Measurements from ENCODE around the gene MRPS27. TPM values are rescaled to one million over a fixed set of nuclear protein-coding genes. Genes with fewer than 3 reads are reported as not detected.

The MRPS27 gene
- total RNA-seq, 6 experiments from 2014 or later = 28.6 to 40.3 (median 36.0) TPM

- ATAC-seq (no peak), DNase-seq (no peak)
- H3K36me3 ChIP-seq = peaks cover 0 to 4% (median 0%) of the 10 kb centered on the region in 4 donors
- no peaks in the 10 kb centered on the region for H3K9me3 ChIP-seq
- intact Hi-C loops (cut with DNase I) = no loop called here
- no peak for TF ChIP-seq CTCF (IDR thresholded peaks at IDR 0.05)
- no peak for TF ChIP-seq POLR2A (IDR thresholded peaks at IDR 0.05)
- WGBS (ENCODE audit: insufficient coverage, low coverage, low lambda C conversion rate, missing lambda C conversion rate) = 87% methylated on average over 3 of the region's 3 CpGs
- no peak overlapping the region for H3K27ac ChIP-seq
- no peaks in the 10 kb centered on the region for H3K27me3 ChIP-seq
- no peaks in the 10 kb centered on the region for H3K4me1 ChIP-seq
- H3K4me3 ChIP-seq = no peak overlapping the region
Observed at GRCh38 chr5:72271702-72272101, 48.3 kb downstream of the MRPS27 start.

- no peaks in the 10 kb centered on the region for H3K9me3 ChIP-seq
- TF ChIP-seq POLR2A (IDR thresholded peaks at IDR 0.05) (no peak), CTCF (IDR thresholded peaks at IDR 0.05) (no peak)
- peaks cover 0 to 4% (median 0%) of the 10 kb centered on the region in 4 donors for H3K36me3 ChIP-seq
- intact Hi-C loops (cut with DNase I) = no loop called here
- no peaks in the 10 kb centered on the region for H3K4me1 ChIP-seq
- DNase-seq (no peak), ATAC-seq (no peak)
- WGBS (ENCODE audit: insufficient coverage, low coverage, low lambda C conversion rate, missing lambda C conversion rate) = 100% methylated on average over 2 of the region's 4 CpGs
- H3K27ac ChIP-seq = no peak overlapping the region
- H3K4me3 ChIP-seq = no peak overlapping the region
- H3K27me3 ChIP-seq = no peaks in the 10 kb centered on the region
Observed at GRCh38 chr5:72270037-72270436, 50.0 kb downstream of the MRPS27 start.

- ATAC-seq (no peak), DNase-seq (no peak)
- no peaks in the 10 kb centered on the region for H3K4me1 ChIP-seq
- H3K4me3 ChIP-seq = no peak overlapping the region
- WGBS (ENCODE audit: insufficient coverage, low coverage, low lambda C conversion rate, missing lambda C conversion rate) = 89% methylated on average over 1 of the region's 1 CpG
- H3K27me3 ChIP-seq = no peaks in the 10 kb centered on the region
- intact Hi-C loops (cut with DNase I) = no loop called here
- no peak overlapping the region for H3K27ac ChIP-seq
- peaks cover 0 to 4% (median 0%) of the 10 kb centered on the region in 4 donors for H3K36me3 ChIP-seq
- TF ChIP-seq POLR2A (IDR thresholded peaks at IDR 0.05) = no peak
- TF ChIP-seq CTCF (IDR thresholded peaks at IDR 0.05) = no peak
- no peaks in the 10 kb centered on the region for H3K9me3 ChIP-seq
Observed at GRCh38 chr5:72269411-72269780, 50.6 kb downstream of the MRPS27 start.

- TF ChIP-seq POLR2A (IDR thresholded peaks at IDR 0.05) = no peak
- peak; percentile 30 to 69 (median 54) for TF ChIP-seq CTCF (IDR thresholded peaks at IDR 0.05)
- ATAC-seq (peak in 3 of 4 donors; percentile 44 to 65 (median 54)), DNase-seq (peak in 1 of 3 donors; percentile 19)
- H3K27me3 ChIP-seq = no peaks in the 10 kb centered on the region
- H3K4me1 ChIP-seq = no peaks in the 10 kb centered on the region
- H3K4me3 ChIP-seq = no peak overlapping the region
- intact Hi-C loops (cut with DNase I) = no loop called here
- H3K27ac ChIP-seq = no peak overlapping the region
- H3K36me3 ChIP-seq = peaks cover 0 to 4% (median 0%) of the 10 kb centered on the region in 4 donors
- 50% methylated on average over 2 of the region's 2 CpGs for WGBS (ENCODE audit: insufficient coverage, low coverage, low lambda C conversion rate, missing lambda C conversion rate)
- H3K9me3 ChIP-seq = no peaks in the 10 kb centered on the region
Observed at GRCh38 chr5:72268753-72269410, 51.2 kb downstream of the MRPS27 start.
